Measurements from ENCODE around the gene SLC16A9.

GRCh38 chr10:59631882-59632807 lies 77.5 kb downstream of the SLC16A9 start:
- no peak for TF ChIP-seq CTCF (IDR thresholded peaks at IDR 0.05)
- TF ChIP-seq POLR2A (IDR thresholded peaks at IDR 0.05) = no peak

All from thyroid gland (tissue), 4 donors.